Lung microvascular endothelial cell (primary cell): ENCODE measurements around the gene APLF. TPM values are rescaled to one million over a fixed set of nuclear protein-coding genes. Genes with fewer than 3 reads are reported as not detected.
A peak's percentile ranks its signal among the peaks of the same experiment; 100 is the strongest.
"Not testable (repeated sequence)": the region's sequence is repeated elsewhere in the genome, so short reads cannot be mapped to it uniquely, and the experiment has no call there.

Experiments
- DNase-seq, 2 donors: peaks; one replicate each; pipeline versions ENCODE4 v3.0.0 to v3.0.0-alpha.2; 2010; ENCODE audit warnings: low read depth in 2 of 2
- total RNA-seq: library from RNA; depleted of rRNA; stranded (reverse); fragments of >200 nt; gene quantifications from 2 replicates; pipeline ENCODE4 v1.2.1, GENCODE V29; 2014

Gene APLF
- total RNA-seq, 1 donor from 2014 or later, result 13.3 TPM

DNA sequence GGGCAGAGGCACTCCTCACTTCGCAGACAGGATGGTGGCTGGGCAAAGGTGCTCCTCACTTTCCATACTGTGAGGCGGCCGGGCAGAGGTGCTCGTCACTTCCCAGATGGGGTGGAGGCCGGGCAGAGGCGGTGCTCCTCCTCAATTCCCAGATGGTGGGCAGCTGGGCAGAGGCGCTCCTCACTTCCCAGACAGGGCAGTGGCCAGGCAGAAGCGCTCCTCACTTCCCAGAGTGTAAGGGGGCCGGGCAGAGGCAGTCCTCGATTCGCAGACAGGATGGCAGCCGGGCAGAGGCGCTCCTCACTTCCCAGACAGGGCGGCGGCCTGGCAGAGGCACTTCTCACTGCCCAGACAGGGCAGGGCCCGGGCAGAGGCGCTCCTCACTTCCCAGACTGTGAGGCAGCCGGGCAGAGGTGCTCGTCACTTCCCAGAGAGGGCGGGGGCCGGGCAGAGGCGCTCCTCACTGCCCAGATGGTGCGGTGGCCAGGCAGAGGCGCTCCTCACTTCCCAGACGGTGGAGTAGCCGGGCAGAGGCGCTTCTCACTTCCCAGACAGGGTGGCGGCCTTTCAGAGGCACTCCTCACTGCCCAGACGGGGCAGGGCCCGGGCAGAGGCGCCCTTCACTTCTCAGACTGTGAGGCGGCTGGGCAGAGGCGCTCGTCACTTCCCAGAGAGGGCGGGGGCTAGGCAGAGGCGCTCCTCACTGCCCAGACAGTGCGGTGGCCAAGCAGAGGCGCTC, 60.1 kb downstream of the APLF start:
- DNase-seq, result not testable (repeated sequence)

DNA sequence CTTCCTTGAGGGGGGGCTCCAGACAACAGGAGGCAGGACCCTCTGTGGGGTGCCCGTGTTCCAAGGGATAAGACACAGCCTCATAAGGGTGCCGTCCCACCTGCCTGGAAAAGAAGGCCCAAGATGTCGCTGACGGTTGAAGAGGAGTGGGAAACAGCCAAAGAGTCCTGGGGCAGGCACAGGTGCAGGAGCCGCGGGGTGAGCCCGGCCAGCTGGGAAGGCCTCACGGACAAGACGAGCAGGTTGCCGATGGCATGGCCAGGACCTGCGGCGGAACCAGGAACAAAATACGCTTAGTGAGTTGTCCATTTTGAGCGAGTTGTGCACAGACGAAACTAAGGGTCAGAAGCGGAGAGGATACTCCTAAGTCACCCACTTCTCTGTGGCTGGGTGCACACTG, 61.8 kb downstream of the APLF start:
- DNase-seq, result not testable (repeated sequence)

DNA sequence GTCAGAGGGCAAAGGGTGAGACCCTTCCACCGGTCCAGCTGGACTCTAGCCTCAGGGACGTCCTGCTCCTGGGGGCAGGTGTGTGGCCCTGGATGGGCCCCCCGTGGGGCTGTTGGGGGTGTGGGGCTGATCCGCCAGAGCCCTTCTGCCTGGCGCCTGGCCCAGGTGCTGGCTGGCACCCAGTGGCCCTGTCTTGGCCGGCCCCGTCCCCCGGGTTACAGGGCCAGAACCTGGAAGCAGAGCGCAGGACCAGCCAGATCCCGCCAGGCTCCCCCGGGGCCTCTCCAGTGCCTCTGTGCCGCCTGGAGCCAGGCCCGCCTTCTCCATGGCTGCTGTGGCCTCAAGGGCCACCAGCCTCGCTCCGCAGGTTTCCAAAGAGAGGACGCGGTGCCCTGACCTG, 62.3 kb downstream of the APLF start:
- not testable (repeated sequence) for DNase-seq

GRCh38 chr2:68536000-68536399, 68.6 kb downstream of the APLF start:
- DNase-seq, result no peak

DNA sequence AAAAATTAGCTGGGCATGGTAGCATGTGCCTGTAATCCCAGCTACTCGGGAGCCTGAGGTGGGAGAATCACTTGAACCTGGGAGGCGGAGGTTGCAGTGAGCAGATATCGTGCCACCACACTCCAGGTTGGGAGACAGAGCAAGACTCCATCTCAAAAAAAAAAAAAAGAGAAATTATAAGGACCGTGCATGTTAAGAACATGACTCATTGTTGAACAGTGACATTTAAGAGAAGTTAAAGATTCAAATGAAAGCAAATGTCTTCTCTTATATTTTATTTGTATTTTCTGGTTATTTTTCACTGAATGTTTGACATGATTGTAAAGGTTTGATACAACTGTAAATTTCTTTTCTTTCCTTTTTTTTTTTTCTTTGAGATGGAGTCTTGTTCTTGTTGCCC, 69.6 kb downstream of the APLF start:
- DNase-seq, result no peak

DNA sequence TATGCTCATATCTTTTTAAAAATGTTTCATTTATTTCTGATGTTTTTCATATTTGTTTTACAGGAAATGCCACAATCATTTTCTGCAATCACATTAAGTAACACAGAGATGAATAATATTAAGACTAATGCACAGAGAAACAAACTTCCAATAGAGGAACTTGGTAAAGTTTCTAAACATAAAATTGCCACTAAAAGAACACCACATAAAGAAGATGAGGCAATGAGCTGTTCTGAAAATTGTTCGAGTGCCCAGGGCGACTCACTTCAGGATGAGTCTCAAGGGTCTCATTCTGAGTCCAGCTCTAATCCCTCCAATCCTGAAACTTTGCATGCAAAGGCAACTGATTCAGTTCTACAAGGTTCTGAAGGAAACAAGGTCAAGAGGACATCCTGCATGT, 70.4 kb downstream of the APLF start:
- peak in 1 of 2 donors; percentile 5 for DNase-seq

DNA sequence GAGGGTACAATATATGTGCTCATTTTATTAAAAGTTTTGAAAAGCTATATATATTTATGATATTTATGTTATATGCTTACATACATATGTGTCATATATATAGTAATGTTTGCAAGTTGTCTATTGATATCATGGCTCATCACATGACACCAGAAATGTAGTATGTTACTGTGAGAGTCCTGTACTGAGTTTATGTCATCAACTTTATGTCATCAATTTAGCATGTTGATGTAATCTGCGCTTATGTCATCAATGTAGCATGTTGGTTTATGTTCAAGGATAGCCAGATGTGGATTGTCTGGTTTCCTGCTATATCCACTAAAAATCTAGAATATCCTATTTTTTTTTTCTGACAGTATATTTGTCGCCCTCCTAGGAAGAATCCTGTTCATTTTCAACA, 77.4 kb downstream of the APLF start:
- DNase-seq, result no peak

DNA sequence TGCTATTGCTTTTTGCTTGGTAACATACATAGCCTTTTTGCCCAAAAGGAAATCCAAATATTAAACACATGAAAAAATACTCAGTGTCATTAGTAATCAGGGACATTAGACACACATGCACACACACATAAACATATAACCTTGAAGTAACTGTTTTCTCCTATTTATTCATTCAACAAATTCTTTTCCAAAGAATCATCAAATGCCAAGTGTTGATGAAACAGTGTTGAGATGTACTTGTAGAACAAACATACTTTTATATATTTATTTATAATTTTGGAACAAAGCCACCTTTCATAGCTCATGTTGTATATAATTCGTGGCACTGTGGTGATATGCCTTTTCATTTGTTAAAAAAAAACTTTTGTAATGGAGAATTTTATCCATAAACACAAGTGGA, 81.0 kb downstream of the APLF start:
- DNase-seq, result peak in 1 of 2 donors; percentile 18

GRCh38 chr2:68553098-68553497, 85.7 kb downstream of the APLF start:
- no peak for DNase-seq

GRCh38 chr2:68555425-68556206, 88.2 kb downstream of the APLF start:
- not testable (repeated sequence) for DNase-seq

DNA sequence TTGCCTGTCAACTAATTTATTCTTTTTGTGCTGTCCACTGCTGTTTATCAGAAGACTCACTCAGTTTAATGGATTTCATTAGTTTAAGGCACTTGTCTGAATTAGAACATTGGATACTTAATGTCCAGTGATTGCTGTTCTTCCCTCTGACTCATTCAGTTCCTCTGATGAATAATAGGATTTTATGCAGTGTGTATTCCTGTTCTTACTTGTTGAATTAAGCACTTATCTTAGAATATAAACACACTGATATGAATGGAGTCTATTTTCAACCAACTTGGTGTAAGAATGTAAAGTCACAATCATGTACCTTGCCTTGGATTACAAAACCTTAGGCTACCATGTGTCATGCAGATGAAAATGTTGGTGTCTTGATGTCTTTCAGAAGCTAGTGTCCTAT, 89.0 kb downstream of the APLF start:
- peak in 1 of 2 donors; percentile 43 for DNase-seq

DNA sequence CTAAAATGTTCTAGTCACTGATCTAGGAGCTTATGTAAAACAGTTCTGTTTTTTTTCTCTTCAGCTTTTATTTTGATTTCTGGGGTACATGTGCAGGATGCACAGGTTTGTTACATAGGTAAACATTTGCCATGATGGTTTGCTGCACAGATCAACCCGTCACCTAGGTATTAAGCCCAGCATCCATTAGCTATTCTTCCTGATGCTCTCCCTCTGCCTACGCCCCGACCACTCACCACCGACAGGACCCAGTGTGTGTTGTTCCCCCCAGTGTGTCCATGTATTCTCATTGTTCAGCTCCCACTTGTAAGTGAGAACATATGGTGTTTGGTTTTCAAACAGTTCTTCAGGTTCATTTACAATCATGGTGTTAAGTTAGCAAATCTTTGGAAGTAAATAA, 91.2 kb downstream of the APLF start:
- no peak for DNase-seq

- no peak for DNase-seq
Measured at GRCh38 chr2:68559692-68560091, 92.3 kb downstream of the APLF start.

DNA sequence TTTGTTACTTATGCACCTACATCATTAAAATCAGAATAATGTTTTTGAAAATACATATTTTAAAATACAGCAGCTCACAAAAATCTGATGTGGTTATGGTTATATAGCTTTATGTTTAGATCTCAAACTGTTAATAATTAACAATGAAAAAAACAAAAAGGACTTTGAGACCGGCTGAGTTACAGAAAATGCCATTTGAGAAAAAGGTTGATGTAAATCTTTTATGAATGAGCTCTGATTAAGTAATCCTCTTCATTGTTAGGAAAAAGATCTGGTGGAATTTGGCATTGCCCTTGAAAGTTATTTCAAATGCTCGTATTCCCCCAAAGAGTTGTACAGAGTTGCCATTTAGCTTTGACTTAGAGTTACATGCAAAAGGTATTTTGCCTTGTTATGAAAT, 93.2 kb downstream of the APLF start:
- DNase-seq, result no peak

GRCh38 chr2:68561372-68561771, 94.0 kb downstream of the APLF start:
- peak in 1 of 2 donors; percentile 71 for DNase-seq

GRCh38 chr2:68562934-68563333, 95.5 kb downstream of the APLF start:
- DNase-seq, result no peak

DNA sequence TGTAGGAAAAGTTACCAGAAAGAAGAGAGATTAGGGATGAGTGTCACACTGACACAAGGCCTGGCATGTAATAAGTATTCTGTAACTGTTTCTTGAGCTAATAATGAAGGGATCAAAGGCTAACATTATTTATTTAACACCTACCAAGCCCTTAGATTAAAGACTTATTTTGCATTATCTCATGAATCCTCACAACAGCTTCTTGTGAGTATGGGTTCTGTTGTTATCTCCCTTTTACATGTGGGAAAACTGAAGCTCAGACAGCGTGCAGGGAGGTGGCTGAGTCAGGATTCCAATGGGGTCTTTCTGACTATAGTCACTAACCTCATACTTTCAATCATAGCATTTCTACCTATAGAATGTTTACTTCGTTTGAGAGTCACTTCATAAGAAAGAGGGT, 97.0 kb downstream of the APLF start:
- no peak for DNase-seq

DNA sequence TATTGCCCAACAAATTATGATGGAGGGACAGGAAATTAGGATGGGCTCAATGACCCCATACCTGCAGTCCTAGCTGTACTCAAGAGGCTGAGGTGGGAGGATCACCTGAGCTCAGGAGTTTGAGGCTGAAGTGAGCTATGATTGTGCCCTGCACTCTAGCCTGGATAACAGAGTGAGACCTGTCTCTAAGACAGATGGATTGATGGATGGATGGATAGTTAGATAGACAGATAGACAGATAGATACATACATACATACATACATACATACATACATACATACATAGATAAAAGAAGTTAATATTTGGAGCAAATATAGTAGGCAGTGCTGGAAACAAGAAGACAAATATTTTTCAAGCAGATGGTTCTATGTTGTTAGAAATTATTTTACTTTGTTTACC, 97.9 kb downstream of the APLF start:
- DNase-seq, result no peak

GRCh38 chr2:68565858-68566257, 98.5 kb downstream of the APLF start:
- DNase-seq, result peak in 1 of 2 donors; percentile 66

- no peak for DNase-seq
Measured at GRCh38 chr2:68566362-68566761, 99.0 kb downstream of the APLF start.

GRCh38 chr2:68568116-68568515, 100.7 kb downstream of the APLF start:
- DNase-seq, result no peak

- peak in 1 of 2 donors; percentile 5 for DNase-seq
Measured at GRCh38 chr2:68569604-68570003, 102.2 kb downstream of the APLF start.

- not testable (repeated sequence) for DNase-seq
Measured at GRCh38 chr2:68570434-68570833, 103.0 kb downstream of the APLF start.
